Activated CD8-positive, alpha-beta T cell treated with anti-CD3 and anti-CD28 coated beads for 36 hours (primary cell): Measurements from ENCODE around the gene RAD51B. TPM values are rescaled to one million over a fixed set of nuclear protein-coding genes. Genes with fewer than 3 reads are reported as not detected.

ENCODE experiments used
- ATAC-seq: fragments of 200-7000 bp; cut with Tn5 transposase; one replicate; pipeline ENCODE4 v1.10.0; 2021; ENCODE audit warnings: mild to moderate bottlenecking, moderate library complexity
- CTCF ChIA-PET: fragments of 350-600 bp; sonication (Branson Sonifier 250); formaldehyde crosslinking; loops from one replicate; lab custom pipeline; 2021; ENCODE audit warnings: antibody characterized with exemption; lab: Charles Lee
- POLR2A ChIA-PET: fragments of 350-600 bp; sonication (Branson Sonifier 250); formaldehyde crosslinking; loops from one replicate; lab custom pipeline; 2021; ENCODE audit warnings: antibody characterized with exemption; lab: Charles Lee
- DNase-seq: peaks from one replicate; pipeline ENCODE4 v3.0.0-alpha.2; 2020
- H3K27ac Mint-ChIP-seq: one replicate; pipeline ENCODE4 v1.8.0; 2021; ENCODE audit warnings: mild to moderate bottlenecking, mixed read lengths
- H3K27me3 Mint-ChIP-seq: one replicate; pipeline ENCODE4 v1.8.0; 2021; ENCODE audit warnings: mixed read lengths
- H3K36me3 Mint-ChIP-seq: one replicate; pipeline ENCODE4 v1.8.0; 2021; ENCODE audit warnings: low read depth, mixed read lengths
- H3K4me1 Mint-ChIP-seq: one replicate; pipeline ENCODE4 v1.8.0; 2021; ENCODE audit warnings: low read depth, mixed read lengths
- H3K4me3 Mint-ChIP-seq: one replicate; pipeline ENCODE4 v1.8.0; 2021; ENCODE audit warnings: mild to moderate bottlenecking, moderate library complexity, mixed read lengths
- H3K9me3 Mint-ChIP-seq: one replicate; pipeline ENCODE4 v1.8.0; 2021; ENCODE audit warnings: mixed read lengths
- CTCF ChIP-seq: fragments of 200-600 bp; IDR thresholded peaks from one replicate; pipeline ENCODE4 v1.8.0; 2022; ENCODE audit warnings: antibody characterized with exemption, mild to moderate bottlenecking
- intact Hi-C: fragments of 100-400 bp; cut with micrococcal nuclease; formaldehyde crosslinking; loops from one replicate; pipeline ENCODE4 v1.10.0; 2022
- total RNA-seq, 2 experiments: library from RNA; stranded (reverse); gene quantifications; one replicate each; pipeline ENCODE4 v1.2.3, GENCODE V29; 2021

RAD51B gene
- total RNA-seq, 2 experiments from 2014 or later = 38.2 to 40.6 TPM

- CTCF ChIA-PET = interaction anchor here (1.4 kb wide), 1 partner anchor 13 kb away, joined by 3 read pairs; no protein-coding TSS in a partner anchor
- intact Hi-C loops = no loop called here
- no peak overlapping the region for H3K27ac Mint-ChIP-seq
- TF ChIP-seq CTCF = no peak
- H3K9me3 Mint-ChIP-seq = no peaks in the 10 kb centered on the region
- DNase-seq (no peak), ATAC-seq (no peak)
- H3K27me3 Mint-ChIP-seq = no peaks in the 10 kb centered on the region
- no peak overlapping the region for H3K4me3 Mint-ChIP-seq
- peaks cover 14% of the 10 kb centered on the region for H3K4me1 Mint-ChIP-seq
- POLR2A ChIA-PET = no interaction called here
- H3K36me3 Mint-ChIP-seq = peaks cover 2% of the 10 kb centered on the region
These were observed 597.6 kb downstream of the RAD51B start for GRCh38 chr14:68417009-68417650.

- DNase-seq = no peak
- Mint-ChIP-seq H3K4me1 (peaks cover 14% of the 10 kb centered on the region), H3K27ac (no peak overlapping the region), H3K36me3 (peaks cover 2% of the 10 kb centered on the region), H3K27me3 (no peaks in the 10 kb centered on the region), H3K4me3 (no peak overlapping the region), H3K9me3 (no peaks in the 10 kb centered on the region)
- ATAC-seq = no peak
- no peak for TF ChIP-seq CTCF
- ChIA-PET CTCF (interaction anchor here (0.6 to 1.4 kb wide), 2 partner anchors 14 to 170 kb away, joined by 3 read pairs; no protein-coding TSS in a partner anchor), POLR2A (interaction anchor here (0.6 kb wide), 1 partner anchor 207 kb away, joined by 3 read pairs; no protein-coding TSS in a partner anchor)
- intact Hi-C loops = no loop called here
These were observed 598.9 kb downstream of the RAD51B start for GRCh38 chr14:68418174-68419118.

- no peak for ATAC-seq
- DNase-seq = no peak
- ChIA-PET CTCF (no interaction called here), POLR2A (no interaction called here)
- H3K36me3 Mint-ChIP-seq = peaks cover 2% of the 10 kb centered on the region
- no peaks in the 10 kb centered on the region for H3K27me3 Mint-ChIP-seq
- H3K9me3 Mint-ChIP-seq = no peaks in the 10 kb centered on the region
- H3K4me1 Mint-ChIP-seq = peaks cover 14% of the 10 kb centered on the region
- intact Hi-C loops = no loop called here
- no peak for TF ChIP-seq CTCF
- no peak overlapping the region for H3K27ac Mint-ChIP-seq
- H3K4me3 Mint-ChIP-seq = no peak overlapping the region
These were observed 600.8 kb downstream of the RAD51B start for GRCh38 chr14:68420350-68420749.

GRCh38 chr14:68421116-68421515 is 601.5 kb downstream of the RAD51B start:
- Mint-ChIP-seq H3K27ac (no peak overlapping the region), H3K27me3 (no peaks in the 10 kb centered on the region), H3K4me3 (no peak overlapping the region), H3K4me1 (peaks cover 14% of the 10 kb centered on the region), H3K36me3 (peaks cover 2% of the 10 kb centered on the region), H3K9me3 (no peaks in the 10 kb centered on the region)
- CTCF ChIA-PET = no interaction called here
- no peak for ATAC-seq
- no peak for TF ChIP-seq CTCF
- POLR2A ChIA-PET = no interaction called here
- DNase-seq = no peak
- intact Hi-C loops = no loop called here

- no peak overlapping the region for H3K4me3 Mint-ChIP-seq
- peaks cover 2% of the 10 kb centered on the region for H3K36me3 Mint-ChIP-seq
- no peak for TF ChIP-seq CTCF
- POLR2A ChIA-PET = no interaction called here
- no peak for ATAC-seq
- no peak overlapping the region for H3K27ac Mint-ChIP-seq
- CTCF ChIA-PET = no interaction called here
- H3K9me3 Mint-ChIP-seq = no peaks in the 10 kb centered on the region
- H3K27me3 Mint-ChIP-seq = no peaks in the 10 kb centered on the region
- DNase-seq = no peak
- peaks cover 11% of the 10 kb centered on the region for H3K4me1 Mint-ChIP-seq
- intact Hi-C loops = no loop called here
These were observed 604.1 kb downstream of the RAD51B start for GRCh38 chr14:68423686-68424085.
